ENCODE measurements around the gene NKX3-2.

Gene NKX3-2

GRCh38 chr4:13534344-13535063 lies 9.8 kb downstream of the NKX3-2 start:
- in situ Hi-C loops (cut with MboI; ENCODE audit: low sequenced_read_pairs): no loop called here

GRCh38 chr4:13533670-13534343 lies 10.5 kb downstream of the NKX3-2 start:
- in situ Hi-C loops (cut with MboI; ENCODE audit: low sequenced_read_pairs): no loop called here

GRCh38 chr4:13531625-13531998 lies 12.7 kb downstream of the NKX3-2 start:
- in situ Hi-C loops (cut with MboI; ENCODE audit: low sequenced_read_pairs): no loop called here

GRCh38 chr4:13530823-13531624 lies 13.3 kb downstream of the NKX3-2 start:
- in situ Hi-C loops (cut with MboI; ENCODE audit: low sequenced_read_pairs): no loop called here

- in situ Hi-C loops (cut with MboI; ENCODE audit: low sequenced_read_pairs): no loop called here
These were observed 15.0 kb downstream of the NKX3-2 start for GRCh38 chr4:13529128-13529919.

- in situ Hi-C loops (cut with MboI; ENCODE audit: low sequenced_read_pairs): no loop called here
These were observed 15.5 kb downstream of the NKX3-2 start for GRCh38 chr4:13528821-13529127.

- in situ Hi-C loops (cut with MboI; ENCODE audit: low sequenced_read_pairs): no loop called here
These were observed 16.1 kb downstream of the NKX3-2 start for GRCh38 chr4:13527981-13528820.

GRCh38 chr4:13527192-13527980 lies 16.9 kb downstream of the NKX3-2 start:
- in situ Hi-C loops (cut with MboI; ENCODE audit: low sequenced_read_pairs): no loop called here

GRCh38 chr4:13526658-13527057 lies 17.6 kb downstream of the NKX3-2 start:
- in situ Hi-C loops (cut with MboI; ENCODE audit: low sequenced_read_pairs): no loop called here

- in situ Hi-C loops (cut with MboI; ENCODE audit: low sequenced_read_pairs): no loop called here
These were observed 18.6 kb downstream of the NKX3-2 start for GRCh38 chr4:13525606-13526281.

- in situ Hi-C loops (cut with MboI; ENCODE audit: low sequenced_read_pairs): no loop called here
These were observed 19.6 kb downstream of the NKX3-2 start for GRCh38 chr4:13524504-13525243.

- in situ Hi-C loops (cut with MboI; ENCODE audit: low sequenced_read_pairs): no loop called here
These were observed 20.5 kb downstream of the NKX3-2 start for GRCh38 chr4:13523591-13524503.

GRCh38 chr4:13523105-13523477 lies 21.2 kb downstream of the NKX3-2 start:
- in situ Hi-C loops (cut with MboI; ENCODE audit: low sequenced_read_pairs): no loop called here

GRCh38 chr4:13522282-13523104 lies 21.8 kb downstream of the NKX3-2 start:
- in situ Hi-C loops (cut with MboI; ENCODE audit: low sequenced_read_pairs): no loop called here

GRCh38 chr4:13521047-13521446 lies 23.3 kb downstream of the NKX3-2 start:
- in situ Hi-C loops (cut with MboI; ENCODE audit: low sequenced_read_pairs): no loop called here

GRCh38 chr4:13516315-13516860 lies 27.9 kb downstream of the NKX3-2 start:
- in situ Hi-C loops (cut with MboI; ENCODE audit: low sequenced_read_pairs): no loop called here
